NCI-H748 (cell line): Measurements from ENCODE around the gene GNB5.

Experiments used
- DNase-seq: peaks from one replicate; lab custom pipeline; 2025; ENCODE audit not compliant: unreplicated experiment; lab: John Stamatoyannopoulos, UW

The GNB5 gene

DNA sequence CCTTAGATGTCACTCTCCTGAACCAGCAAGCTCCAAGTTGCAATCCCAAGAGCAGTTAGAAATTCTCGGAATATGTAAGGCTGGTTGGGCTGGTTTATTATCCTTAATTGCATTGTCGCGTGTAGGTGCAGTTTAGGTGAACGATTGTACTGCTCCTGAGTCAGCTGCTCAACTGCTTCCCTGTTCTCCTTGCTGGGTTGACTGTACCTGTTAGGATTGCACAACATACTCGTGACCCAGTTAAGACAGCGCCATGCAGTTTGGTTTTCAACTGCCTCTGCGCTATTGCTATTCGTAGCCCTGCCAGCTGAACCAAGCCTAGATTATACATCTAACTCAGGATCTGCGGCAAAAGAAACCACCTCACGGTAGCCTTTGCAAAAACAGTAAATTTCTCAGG lies 119.6 kb downstream of the GNB5 start:
- DNase-seq: no peak

- no peak for DNase-seq
Measured at GRCh38 chr15:52069559-52069958, 121.6 kb downstream of the GNB5 start.

DNA sequence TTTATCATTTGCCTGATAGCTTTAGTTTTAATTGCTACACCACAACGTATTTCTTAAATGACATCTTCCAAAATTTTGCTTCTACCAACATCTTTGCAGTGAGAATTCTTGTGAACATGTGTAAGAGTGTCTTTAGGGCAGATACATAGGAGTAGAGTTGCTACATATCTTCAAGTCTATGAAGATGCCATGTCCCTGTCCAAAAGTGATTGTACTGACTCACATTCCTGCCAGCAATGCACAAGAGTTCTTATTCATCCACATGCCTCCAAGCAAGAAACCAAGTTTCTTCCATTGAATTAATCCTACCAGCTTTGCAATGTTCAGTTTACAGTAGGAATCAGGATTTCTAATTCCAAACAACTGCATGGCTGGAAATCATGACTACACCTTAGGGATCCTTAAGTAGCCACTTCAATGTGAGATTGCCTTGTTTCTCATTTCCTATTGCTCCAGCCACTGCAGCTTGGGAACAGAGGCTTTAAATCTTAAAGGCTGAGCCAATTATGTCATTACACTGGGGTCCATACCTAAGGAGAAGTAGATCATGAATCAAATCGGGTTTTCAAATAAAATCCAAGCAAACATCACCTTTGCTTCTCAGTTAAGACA lies 123.1 kb downstream of the GNB5 start:
- DNase-seq: no peak

GRCh38 chr15:52067545-52067926 lies 123.7 kb downstream of the GNB5 start:
- no peak for DNase-seq

DNA sequence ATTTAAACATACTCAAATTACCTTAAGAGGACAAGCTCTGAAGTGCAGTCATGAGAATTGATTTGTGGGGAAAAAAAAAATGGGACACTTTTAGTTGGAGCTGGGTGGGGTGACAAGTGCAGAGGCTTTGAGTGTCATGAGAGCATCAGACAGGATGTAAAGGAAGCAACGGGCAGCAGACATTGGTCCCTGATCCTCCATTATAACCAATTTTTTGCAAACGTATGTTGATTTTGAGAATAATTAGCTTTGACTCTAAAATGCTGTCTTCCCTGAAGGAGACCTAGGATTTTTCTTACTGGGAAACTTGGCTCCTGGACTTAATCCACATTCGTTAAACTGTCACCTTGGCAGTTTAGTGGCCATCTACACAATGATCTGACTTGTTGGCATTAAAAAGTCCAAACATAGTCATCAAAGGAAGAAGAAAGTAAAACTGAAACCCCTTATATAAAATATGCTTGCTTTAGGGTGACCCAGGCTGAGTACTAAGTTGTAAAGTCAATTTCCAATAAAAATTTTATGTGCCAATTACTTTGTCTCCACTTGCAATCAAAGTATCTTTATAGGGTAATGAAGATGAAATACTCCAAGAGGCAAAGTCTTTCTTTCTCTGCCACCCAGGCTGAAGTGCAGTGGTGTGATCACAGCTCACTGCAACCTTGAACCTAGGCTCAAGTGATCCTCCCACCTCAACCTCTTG lies 124.2 kb downstream of the GNB5 start:
- no peak for DNase-seq
